ENCODE results near the gene RPL21. TPM values are rescaled to one million over a fixed set of nuclear protein-coding genes. Genes with fewer than 3 reads are reported as not detected.
"Not testable (repeated sequence)": the region's sequence is repeated elsewhere in the genome, so short reads cannot be mapped to it uniquely, and the experiment has no call there.

The RPL21 gene
- total RNA-seq, 1 experiment from 2014 or later: 711 TPM

- intact Hi-C loops (cut with micrococcal nuclease; ENCODE audit: unreplicated experiment): no loop called here
These were observed 39.5 kb upstream of the RPL21 start for GRCh38 chr13:27211771-27212364.

GRCh38 chr13:27213386-27213785 lies 38.0 kb upstream of the RPL21 start:
- H4K20me1 ChIP-seq (ENCODE audit: insufficient read depth); intact Hi-C loops (cut with micrococcal nuclease; ENCODE audit: unreplicated experiment); DNase-seq; H3K36me3 ChIP-seq (ENCODE audit: low read depth); H3F3A ChIP-seq (ENCODE audit: insufficient read depth, low read depth); H3K79me2 ChIP-seq (ENCODE audit: low read depth); H3K27me3 ChIP-seq (ENCODE audit: insufficient read depth, low read depth); H3K4me2 ChIP-seq; H2AFZ ChIP-seq; POLR2A ChIA-PET (ENCODE audit: unreplicated experiment); H3K9me2 ChIP-seq (ENCODE audit: insufficient read depth); H3K4me3 ChIP-seq; H3K27ac ChIP-seq; BruUV-seq (replicated peaks); H3K9me3 ChIP-seq (ENCODE audit: insufficient read depth, low read depth); CTCF ChIA-PET: not testable (repeated sequence)
- H3K4me1 ChIP-seq (replicated peaks; ENCODE audit: insufficient read depth): peaks cover 10% of the 10 kb centered on the region; the same call in 1 of the 2 replicates

More at GRCh38 chr13:27211771-27212364, 39.5 kb upstream of the RPL21 start:
- no TSS peak for BruUV-seq (replicated peaks)
- Histone ChIP-seq H3K79me2 (ENCODE audit: low read depth) (no peaks in the 10 kb centered on the region), H3K27ac (no peak overlapping the region), H3F3A (ENCODE audit: insufficient read depth, low read depth) (no peaks in the 10 kb centered on the region), H3K4me1 (replicated peaks; ENCODE audit: insufficient read depth) (peaks cover 10% of the 10 kb centered on the region; the same call in 1 of the 2 replicates), H3K36me3 (ENCODE audit: low read depth) (no peaks in the 10 kb centered on the region), H2AFZ (no peak overlapping the region), H3K4me3 (no peak overlapping the region), H3K4me2 (peak overlapping the region; percentile 32), H3K9me3 (ENCODE audit: insufficient read depth, low read depth) (no peaks in the 10 kb centered on the region), H4K20me1 (ENCODE audit: insufficient read depth) (no peaks in the 10 kb centered on the region), H3K9me2 (ENCODE audit: insufficient read depth) (no peaks in the 10 kb centered on the region), H3K27me3 (ENCODE audit: insufficient read depth, low read depth) (no peaks in the 10 kb centered on the region)
- POLR2A ChIA-PET (ENCODE audit: unreplicated experiment): interaction anchor here (0.6 kb wide), 1 partner anchor 126 kb away, joined by 3 read pairs; no protein-coding TSS in a partner anchor
- TF ChIP-seq CTCF (conservative IDR thresholded peaks at IDR 0.05): no peak
- no peak for TF ChIP-seq EZH2 (IDR thresholded peaks at IDR 0.05; ENCODE audit: low read depth)
- DNase-seq: peak; percentile 16 to 60
- CTCF ChIA-PET: no interaction called here

GRCh38 chr13:27217791-27218190 lies 33.6 kb upstream of the RPL21 start:
- H3K9me2 ChIP-seq (ENCODE audit: insufficient read depth); H2AFZ ChIP-seq; H3K27ac ChIP-seq; CTCF ChIA-PET; DNase-seq; H3K36me3 ChIP-seq (ENCODE audit: low read depth); H3K27me3 ChIP-seq (ENCODE audit: insufficient read depth, low read depth); H3K9me3 ChIP-seq (ENCODE audit: insufficient read depth, low read depth); POLR2A ChIA-PET (ENCODE audit: unreplicated experiment); H3K4me1 ChIP-seq (replicated peaks; ENCODE audit: insufficient read depth); H3K4me3 ChIP-seq; intact Hi-C loops (cut with micrococcal nuclease; ENCODE audit: unreplicated experiment); H3F3A ChIP-seq (ENCODE audit: insufficient read depth, low read depth); BruUV-seq (replicated peaks); H4K20me1 ChIP-seq (ENCODE audit: insufficient read depth); H3K79me2 ChIP-seq (ENCODE audit: low read depth); H3K4me2 ChIP-seq: not testable (repeated sequence)

- POLR2A ChIA-PET (ENCODE audit: unreplicated experiment): interaction anchor here (0.6 kb wide), 1 partner anchor 221 kb away, joined by 3 read pairs; no protein-coding TSS in a partner anchor
- CTCF ChIA-PET; H4K20me1 ChIP-seq (ENCODE audit: insufficient read depth); H3K79me2 ChIP-seq (ENCODE audit: low read depth); H3K27me3 ChIP-seq (ENCODE audit: insufficient read depth, low read depth); H2AFZ ChIP-seq; H3K27ac ChIP-seq; DNase-seq; BruUV-seq (replicated peaks); H3K4me3 ChIP-seq; H3K9me2 ChIP-seq (ENCODE audit: insufficient read depth); H3K4me1 ChIP-seq (replicated peaks; ENCODE audit: insufficient read depth); H3F3A ChIP-seq (ENCODE audit: insufficient read depth, low read depth); H3K4me2 ChIP-seq; H3K9me3 ChIP-seq (ENCODE audit: insufficient read depth, low read depth); H3K36me3 ChIP-seq (ENCODE audit: low read depth); intact Hi-C loops (cut with micrococcal nuclease; ENCODE audit: unreplicated experiment): not testable (repeated sequence)
These were observed 32.5 kb upstream of the RPL21 start for GRCh38 chr13:27218861-27219260.
